Measurements from ENCODE around the gene DUSP19.

- TF ChIP-seq POLR2AphosphoS5 (IDR thresholded peaks at IDR 0.05; ENCODE audit: low read depth, low read length) (no peak), POLR2A (IDR thresholded peaks at IDR 0.05; ENCODE audit: low read depth, low read length) (no peak), TAF1 (IDR thresholded peaks at IDR 0.05; ENCODE audit: low read depth, low read length) (no peak), PAX5 (IDR thresholded peaks at IDR 0.05; ENCODE audit: insufficient read depth, low read length, severe bottlenecking) (no peak), POU2F2 (IDR thresholded peaks at IDR 0.05; ENCODE audit: low read depth, low read length) (no peak)
Observed at GRCh38 chr2:183091954-183092345, 13.4 kb downstream of the DUSP19 start.

All from GM12891 (cell line).